ENCODE data around the gene GLOD4.
"Not testable (repeated sequence)": the region's sequence is repeated elsewhere in the genome, so short reads cannot be mapped to it uniquely, and the experiment has no call there.

GLOD4 gene

DNA sequence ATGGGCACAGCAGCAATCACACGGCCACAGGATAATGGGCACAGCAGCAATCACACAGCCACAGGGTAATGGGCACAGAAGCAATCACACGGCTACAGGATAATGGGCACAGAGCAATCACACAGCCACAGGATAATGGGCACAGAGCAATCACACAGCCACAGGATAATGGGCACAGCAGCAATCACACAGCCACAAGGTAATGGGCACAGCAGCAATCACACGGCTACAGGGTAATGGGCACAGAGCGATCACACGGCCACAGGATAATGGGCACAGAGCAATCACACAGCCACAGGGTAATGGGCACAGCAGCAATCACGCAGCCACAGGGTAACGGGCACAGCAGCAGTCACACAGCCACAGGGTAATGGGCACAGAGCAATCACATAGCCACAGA is 32.7 kb downstream of the GLOD4 start:
- not testable (repeated sequence) for H3K9ac ChIP-seq (ENCODE audit: low read length); H4K8ac ChIP-seq (ENCODE audit: low read depth, low read length); H3K18ac ChIP-seq (ENCODE audit: low read length); H3K23ac ChIP-seq (ENCODE audit: low read length); H3K14ac ChIP-seq (ENCODE audit: low read length); H2AFZ ChIP-seq (ENCODE audit: insufficient read depth, low read length, poor library complexity); H3K9me3 ChIP-seq (ENCODE audit: insufficient read depth, low read depth, low read length); H3K27me3 ChIP-seq (ENCODE audit: insufficient read depth, low read length); H4K12ac ChIP-seq (ENCODE audit: low read depth, low read length); H2BK120ac ChIP-seq (ENCODE audit: insufficient read depth, low read length, poor library complexity); H2AK5ac ChIP-seq (ENCODE audit: low read length); DNase-seq; H3K27ac ChIP-seq (ENCODE audit: low read depth, low read length); H3K4ac ChIP-seq (ENCODE audit: low read depth, low read length); H2BK5ac ChIP-seq (ENCODE audit: low read depth, low read length, poor library complexity); H3K4me3 ChIP-seq (ENCODE audit: low read depth, low read length); H2BK12ac ChIP-seq (ENCODE audit: low read length); H3K4me2 ChIP-seq (ENCODE audit: low read length); H4K91ac ChIP-seq (ENCODE audit: low read depth, low read length)
- peaks cover 11% of the 10 kb centered on the region for H3K79me1 ChIP-seq (ENCODE audit: low read length)
- WGBS (ENCODE audit: extremely low coverage, insufficient coverage, insufficient read length): no CpG with 5 or more reads among the region's 7 CpGs
- H3K4me1 ChIP-seq (ENCODE audit: control insufficient read depth in 1 of 2, insufficient read depth in 2 of 2, low read length in 2 of 2): peaks cover 9 to 11% of the 10 kb centered on the region in 2 experiments
- H3K79me2 ChIP-seq (ENCODE audit: control insufficient read depth, insufficient read depth, low read length, poor library complexity): peaks cover 14% of the 10 kb centered on the region
- peaks cover 40 to 41% of the 10 kb centered on the region in 2 experiments for H3K36me3 ChIP-seq (ENCODE audit: control insufficient read depth in 1 of 2, insufficient read depth in 2 of 2, low read length in 2 of 2)

DNA sequence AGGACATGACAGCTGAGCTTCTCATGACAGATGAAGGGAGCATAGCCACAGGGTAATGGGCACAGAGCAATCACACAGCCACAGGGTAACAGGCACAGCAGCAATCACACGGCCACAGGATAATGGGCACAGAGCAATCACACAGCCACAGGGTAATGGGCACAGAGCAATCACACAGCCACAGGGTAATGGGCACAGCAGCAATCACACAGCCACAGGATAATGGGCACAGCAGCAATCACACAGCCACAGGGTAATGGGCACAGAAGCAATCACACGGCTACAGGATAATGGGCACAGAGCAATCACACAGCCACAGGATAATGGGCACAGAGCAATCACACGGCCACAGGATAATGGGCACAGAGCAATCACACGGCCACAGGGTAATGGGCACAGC is 33.5 kb downstream of the GLOD4 start:
- Histone ChIP-seq H3K79me2 (ENCODE audit: control insufficient read depth, insufficient read depth, low read length, poor library complexity) (peaks cover 14% of the 10 kb centered on the region), H3K36me3 (ENCODE audit: control insufficient read depth in 1 of 2, insufficient read depth in 2 of 2, low read length in 2 of 2) (peaks cover 46 to 47% of the 10 kb centered on the region in 2 experiments), H3K79me1 (ENCODE audit: low read length) (peaks cover 11% of the 10 kb centered on the region), H3K4me1 (ENCODE audit: control insufficient read depth in 1 of 2, insufficient read depth in 2 of 2, low read length in 2 of 2) (peaks cover 9 to 11% of the 10 kb centered on the region in 2 experiments)
- not testable (repeated sequence) for H3K27me3 ChIP-seq (ENCODE audit: insufficient read depth, low read length); H3K9ac ChIP-seq (ENCODE audit: low read length); H4K8ac ChIP-seq (ENCODE audit: low read depth, low read length); H2AFZ ChIP-seq (ENCODE audit: insufficient read depth, low read length, poor library complexity); DNase-seq; H2BK12ac ChIP-seq (ENCODE audit: low read length); H3K18ac ChIP-seq (ENCODE audit: low read length); H2AK5ac ChIP-seq (ENCODE audit: low read length); H3K4me2 ChIP-seq (ENCODE audit: low read length); H3K23ac ChIP-seq (ENCODE audit: low read length); H3K27ac ChIP-seq (ENCODE audit: low read depth, low read length); H3K9me3 ChIP-seq (ENCODE audit: insufficient read depth, low read depth, low read length); H3K14ac ChIP-seq (ENCODE audit: low read length); H3K4ac ChIP-seq (ENCODE audit: low read depth, low read length); H3K4me3 ChIP-seq (ENCODE audit: low read depth, low read length); H2BK120ac ChIP-seq (ENCODE audit: insufficient read depth, low read length, poor library complexity); H4K91ac ChIP-seq (ENCODE audit: low read depth, low read length); H2BK5ac ChIP-seq (ENCODE audit: low read depth, low read length, poor library complexity); H4K12ac ChIP-seq (ENCODE audit: low read depth, low read length)
- WGBS (ENCODE audit: extremely low coverage, insufficient coverage, insufficient read length): no CpG with 5 or more reads among the region's 4 CpGs

- Histone ChIP-seq H3K9ac (ENCODE audit: low read length) (no peak overlapping the region), H2AK5ac (ENCODE audit: low read length) (no peak overlapping the region), H2BK120ac (ENCODE audit: insufficient read depth, low read length, poor library complexity) (no peak overlapping the region), H4K91ac (ENCODE audit: low read depth, low read length) (no peak overlapping the region), H3K36me3 (ENCODE audit: control insufficient read depth in 1 of 2, insufficient read depth in 2 of 2, low read length in 2 of 2) (peaks cover 55 to 57% of the 10 kb centered on the region in 2 experiments), H3K27ac (ENCODE audit: low read depth, low read length) (no peak overlapping the region), H2BK5ac (ENCODE audit: low read depth, low read length, poor library complexity) (no peak overlapping the region), H3K27me3 (ENCODE audit: insufficient read depth, low read length) (no peaks in the 10 kb centered on the region), H3K18ac (ENCODE audit: low read length) (no peak overlapping the region), H4K12ac (ENCODE audit: low read depth, low read length) (no peak overlapping the region), H3K4ac (ENCODE audit: low read depth, low read length) (no peak overlapping the region), H3K4me1 (ENCODE audit: control insufficient read depth in 1 of 2, insufficient read depth in 2 of 2, low read length in 2 of 2) (peaks cover 4 to 6% of the 10 kb centered on the region in 2 experiments), H3K79me1 (ENCODE audit: low read length) (peaks cover 5% of the 10 kb centered on the region), H3K9me3 (ENCODE audit: insufficient read depth, low read depth, low read length) (peaks cover 6% of the 10 kb centered on the region), H3K14ac (ENCODE audit: low read length) (no peak overlapping the region), H3K79me2 (ENCODE audit: control insufficient read depth, insufficient read depth, low read length, poor library complexity) (peaks cover 9% of the 10 kb centered on the region), H3K4me2 (ENCODE audit: low read length) (no peak overlapping the region), H2AFZ (ENCODE audit: insufficient read depth, low read length, poor library complexity) (no peak overlapping the region), H4K8ac (ENCODE audit: low read depth, low read length) (no peak overlapping the region), H2BK12ac (ENCODE audit: low read length) (no peak overlapping the region), H3K4me3 (ENCODE audit: low read depth, low read length) (no peak overlapping the region), H3K23ac (ENCODE audit: low read length) (no peak overlapping the region)
- no CpG with 5 or more reads among the region's 38 CpGs for WGBS (ENCODE audit: extremely low coverage, insufficient coverage, insufficient read length)
- no peak for DNase-seq
Measured at GRCh38 chr17:746783-747629, 35.1 kb downstream of the GLOD4 start.

DNA sequence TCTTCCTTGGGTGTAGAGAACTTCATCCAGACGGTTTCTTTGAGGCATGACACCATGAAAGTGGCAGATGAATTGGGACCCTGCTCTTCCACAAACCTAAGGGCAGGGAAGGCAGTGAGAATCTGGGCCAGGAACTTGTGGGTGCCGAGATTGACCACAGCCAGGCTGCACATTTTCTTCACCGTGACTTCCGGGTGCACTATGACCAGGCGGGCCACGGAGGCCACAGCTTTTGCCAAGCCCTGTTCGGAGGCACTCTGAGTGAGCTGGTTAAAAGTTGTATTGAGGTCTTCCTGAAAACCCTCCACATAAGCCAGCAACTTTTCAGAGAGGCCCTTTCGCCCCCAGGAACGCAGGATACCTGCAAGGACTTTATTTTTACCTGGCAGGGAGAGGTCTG is 35.9 kb downstream of the GLOD4 start:
- peaks cover under 1% of the 10 kb centered on the region for H3K79me2 ChIP-seq (ENCODE audit: control insufficient read depth, insufficient read depth, low read length, poor library complexity)
- H3K4ac ChIP-seq (ENCODE audit: low read depth, low read length): no peak overlapping the region
- H2BK120ac ChIP-seq (ENCODE audit: insufficient read depth, low read length, poor library complexity): no peak overlapping the region
- no peak overlapping the region for H2AK5ac ChIP-seq (ENCODE audit: low read length)
- no peak overlapping the region for H3K18ac ChIP-seq (ENCODE audit: low read length)
- H4K8ac ChIP-seq (ENCODE audit: low read depth, low read length): no peak overlapping the region
- no peak overlapping the region for H3K23ac ChIP-seq (ENCODE audit: low read length)
- H3K27ac ChIP-seq (ENCODE audit: low read depth, low read length): no peak overlapping the region
- H2BK12ac ChIP-seq (ENCODE audit: low read length): no peak overlapping the region
- no peak overlapping the region for H3K4me3 ChIP-seq (ENCODE audit: low read depth, low read length)
- H2BK5ac ChIP-seq (ENCODE audit: low read depth, low read length, poor library complexity): no peak overlapping the region
- H3K79me1 ChIP-seq (ENCODE audit: low read length): no peaks in the 10 kb centered on the region
- no peak overlapping the region for H3K4me2 ChIP-seq (ENCODE audit: low read length)
- H3K36me3 ChIP-seq (ENCODE audit: control insufficient read depth in 1 of 2, insufficient read depth in 2 of 2, low read length in 2 of 2): peaks cover 63 to 64% of the 10 kb centered on the region in 2 experiments
- no peaks in the 10 kb centered on the region for H3K27me3 ChIP-seq (ENCODE audit: insufficient read depth, low read length)
- no peak overlapping the region for H3K14ac ChIP-seq (ENCODE audit: low read length)
- no peak overlapping the region for H3K9ac ChIP-seq (ENCODE audit: low read length)
- no peak overlapping the region for H4K91ac ChIP-seq (ENCODE audit: low read depth, low read length)
- no peak overlapping the region for H2AFZ ChIP-seq (ENCODE audit: insufficient read depth, low read length, poor library complexity)
- H4K12ac ChIP-seq (ENCODE audit: low read depth, low read length): no peak overlapping the region
- no CpG with 5 or more reads among the region's 9 CpGs for WGBS (ENCODE audit: extremely low coverage, insufficient coverage, insufficient read length)
- H3K9me3 ChIP-seq (ENCODE audit: insufficient read depth, low read depth, low read length): peaks cover 6% of the 10 kb centered on the region
- no peak for DNase-seq
- peaks cover 2 to 4% of the 10 kb centered on the region in 2 experiments for H3K4me1 ChIP-seq (ENCODE audit: control insufficient read depth in 1 of 2, insufficient read depth in 2 of 2, low read length in 2 of 2)
